ENCODE results near the gene TPO. TPM values are rescaled to one million over a fixed set of nuclear protein-coding genes. Genes with fewer than 3 reads are reported as not detected.

Gene TPO
- total RNA-seq, 3 donors from 2014 or later = 1.3 to 5.7 (median 2.3) TPM

GRCh38 chr2:1543776-1544477 is 130.7 kb downstream of the TPO start:
- DNase-seq (no peak), ATAC-seq (no peak)
- no peaks in the 10 kb centered on the region for H3K9me3 ChIP-seq
- H3K36me3 ChIP-seq (ENCODE audit: low read depth) = no peaks in the 10 kb centered on the region
- TF ChIP-seq, protein P1, sequence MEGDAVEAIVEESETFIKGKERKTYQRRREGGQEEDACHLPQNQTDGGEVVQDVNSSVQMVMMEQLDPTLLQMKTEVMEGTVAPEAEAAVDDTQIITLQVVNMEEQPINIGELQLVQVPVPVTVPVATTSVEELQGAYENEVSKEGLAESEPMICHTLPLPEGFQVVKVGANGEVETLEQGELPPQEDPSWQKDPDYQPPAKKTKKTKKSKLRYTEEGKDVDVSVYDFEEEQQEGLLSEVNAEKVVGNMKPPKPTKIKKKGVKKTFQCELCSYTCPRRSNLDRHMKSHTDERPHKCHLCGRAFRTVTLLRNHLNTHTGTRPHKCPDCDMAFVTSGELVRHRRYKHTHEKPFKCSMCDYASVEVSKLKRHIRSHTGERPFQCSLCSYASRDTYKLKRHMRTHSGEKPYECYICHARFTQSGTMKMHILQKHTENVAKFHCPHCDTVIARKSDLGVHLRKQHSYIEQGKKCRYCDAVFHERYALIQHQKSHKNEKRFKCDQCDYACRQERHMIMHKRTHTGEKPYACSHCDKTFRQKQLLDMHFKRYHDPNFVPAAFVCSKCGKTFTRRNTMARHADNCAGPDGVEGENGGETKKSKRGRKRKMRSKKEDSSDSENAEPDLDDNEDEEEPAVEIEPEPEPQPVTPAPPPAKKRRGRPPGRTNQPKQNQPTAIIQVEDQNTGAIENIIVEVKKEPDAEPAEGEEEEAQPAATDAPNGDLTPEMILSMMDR (IDR thresholded peaks at IDR 0.05) = no peak
- intact Hi-C loops (cut with DNase I, micrococcal nuclease) = loop anchor here in 1 of 2 donors (10.0 kb wide), 1 partner anchor 689 kb away; no protein-coding TSS in a partner anchor
- no peak overlapping the region for H3K4me3 ChIP-seq
- H3K4me1 ChIP-seq (ENCODE audit: low read depth) = no peaks in the 10 kb centered on the region

DNA sequence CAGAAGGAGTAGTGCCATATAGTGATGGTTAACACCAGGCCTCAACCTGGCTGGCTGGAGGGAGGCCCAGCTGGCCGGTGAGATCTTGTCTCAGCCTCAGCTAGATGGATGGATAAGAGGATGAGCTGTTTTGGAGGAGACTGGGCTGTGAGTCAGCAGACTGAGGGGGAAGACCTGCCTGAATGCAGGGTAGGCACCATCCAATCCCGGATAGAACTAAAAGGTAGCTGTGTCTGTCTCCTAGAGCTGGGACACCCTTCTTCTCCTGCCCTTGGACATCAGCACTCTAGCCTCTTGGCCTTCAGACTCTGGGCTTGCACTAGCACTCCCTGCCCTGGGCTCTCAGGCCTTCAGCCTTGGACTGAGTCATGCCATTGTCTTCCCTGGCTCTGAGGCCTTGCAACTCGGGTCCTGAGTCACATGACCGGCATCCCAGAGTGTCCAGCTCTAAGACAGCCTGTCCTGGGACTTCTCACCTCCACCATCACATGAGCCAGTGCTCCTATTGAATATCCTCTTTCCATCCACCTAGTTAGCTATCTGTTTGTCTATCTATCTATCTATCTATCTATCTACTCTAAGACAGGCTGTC is 131.3 kb downstream of the TPO start:
- Histone ChIP-seq H3K36me3 (ENCODE audit: low read depth) (no peaks in the 10 kb centered on the region), H3K4me1 (ENCODE audit: low read depth) (no peaks in the 10 kb centered on the region), H3K9me3 (no peaks in the 10 kb centered on the region), H3K4me3 (no peak overlapping the region)
- ATAC-seq (no peak), DNase-seq (no peak)
- TF ChIP-seq, protein P1 (IDR thresholded peaks at IDR 0.05) = no peak
- intact Hi-C loops (cut with DNase I, micrococcal nuclease) = loop anchor here in 1 of 2 donors (10.0 kb wide), 1 partner anchor 690 kb away; no protein-coding TSS in a partner anchor

- DNase-seq (peak in 2 of 3 donors; percentile 24 to 44), ATAC-seq (peak; percentile 53)
- intact Hi-C loops (cut with DNase I, micrococcal nuclease) = loop anchor here in 1 of 2 donors (10.0 kb wide), 1 partner anchor 691 kb away; no protein-coding TSS in a partner anchor
- TF ChIP-seq, protein P1 (IDR thresholded peaks at IDR 0.05) = peak; percentile 48
- Histone ChIP-seq H3K4me1 (ENCODE audit: low read depth) (no peaks in the 10 kb centered on the region), H3K4me3 (no peak overlapping the region), H3K9me3 (no peaks in the 10 kb centered on the region), H3K36me3 (ENCODE audit: low read depth) (no peaks in the 10 kb centered on the region)
Observed at GRCh38 chr2:1546023-1546591, 132.8 kb downstream of the TPO start.

- no peak for DNase-seq
- Histone ChIP-seq H3K4me1 (ENCODE audit: low read depth) (no peaks in the 10 kb centered on the region), H3K9me3 (no peaks in the 10 kb centered on the region), H3K36me3 (ENCODE audit: low read depth) (no peaks in the 10 kb centered on the region), H3K4me3 (no peak overlapping the region)
- TF ChIP-seq, protein P1 (IDR thresholded peaks at IDR 0.05) = no peak
- no peak for ATAC-seq
- intact Hi-C loops (cut with DNase I, micrococcal nuclease) = loop anchor here in 1 of 2 donors (10.0 kb wide), 1 partner anchor 692 kb away; no protein-coding TSS in a partner anchor
Observed at GRCh38 chr2:1546901-1547300, 133.6 kb downstream of the TPO start.

DNA sequence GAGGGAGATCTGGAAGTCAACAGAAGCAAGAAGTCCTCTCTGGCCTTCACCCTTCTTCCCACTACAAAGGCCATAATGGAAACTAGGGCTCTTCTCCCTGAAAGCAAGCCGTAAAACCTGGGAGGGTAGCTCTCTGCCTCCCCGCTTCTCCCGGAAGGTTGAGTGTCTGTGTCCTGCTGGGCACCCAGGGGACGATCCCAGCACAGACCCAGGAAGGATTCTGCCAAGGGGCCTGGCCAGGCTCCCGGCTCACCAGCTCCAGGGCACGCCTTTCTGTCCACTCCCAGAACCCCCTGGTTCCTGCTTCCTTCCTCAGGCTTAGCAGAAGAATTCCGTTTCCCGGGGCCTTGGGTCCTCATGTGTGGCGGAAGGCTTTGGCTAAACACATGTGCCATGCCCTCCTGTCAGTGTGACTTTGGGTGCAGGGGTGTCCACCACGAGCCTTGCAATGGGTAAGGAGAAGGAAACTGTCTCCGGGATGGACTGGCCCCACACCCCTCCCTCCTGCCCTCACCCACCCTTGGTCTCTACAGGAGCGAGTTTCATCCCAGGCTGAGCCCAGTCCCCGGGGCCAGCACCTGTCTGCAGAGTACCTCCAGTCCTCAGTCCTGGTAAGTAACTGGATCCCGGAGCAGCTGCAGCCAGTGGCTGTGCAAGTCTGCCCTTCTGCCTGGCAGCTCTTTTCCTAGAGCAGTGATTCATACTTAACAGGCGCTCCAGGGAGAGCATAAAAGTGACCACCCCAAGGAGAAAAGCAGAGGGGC is 135.8 kb downstream of the TPO start:
- Histone ChIP-seq H3K36me3 (ENCODE audit: low read depth) (no peaks in the 10 kb centered on the region), H3K4me3 (no peak overlapping the region), H3K4me1 (ENCODE audit: low read depth) (no peaks in the 10 kb centered on the region), H3K9me3 (no peaks in the 10 kb centered on the region)
- DNase-seq = no peak
- TF ChIP-seq, protein P1 (IDR thresholded peaks at IDR 0.05) = no peak
- ATAC-seq = no peak
- intact Hi-C loops (cut with DNase I, micrococcal nuclease) = loop anchor here in 1 of 2 donors (10.0 kb wide), 1 partner anchor 694 kb away; no protein-coding TSS in a partner anchor

Data from mucosa of descending colon (tissue), 3 donors.